ENCODE measurements around the gene ERCC4.
A peak's percentile ranks its signal among the peaks of the same experiment; 100 is the strongest.

The ERCC4 gene

DNA sequence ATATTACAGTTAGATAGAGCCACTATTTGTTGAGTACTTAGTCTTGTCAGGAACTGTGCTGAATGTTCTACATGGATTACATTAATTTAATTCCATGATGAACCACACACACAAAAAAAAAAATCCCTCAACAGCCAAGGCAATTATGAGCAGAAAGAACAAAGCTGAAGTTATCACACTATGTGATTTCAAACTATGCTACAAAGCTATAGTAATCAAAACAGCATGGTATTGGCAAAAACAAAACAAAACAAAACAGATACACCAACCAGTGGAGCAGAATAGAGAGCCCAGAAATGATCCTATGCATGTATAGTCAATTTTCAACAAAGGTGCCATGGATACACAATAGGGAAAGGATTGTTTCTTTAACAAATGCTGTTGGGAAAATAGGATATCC is 8.1 kb upstream of the ERCC4 start:
- DNase-seq, result no peak

- DNase-seq, result no peak
Observed at GRCh38 chr16:13912891-13913290, 7.1 kb upstream of the ERCC4 start.

DNA sequence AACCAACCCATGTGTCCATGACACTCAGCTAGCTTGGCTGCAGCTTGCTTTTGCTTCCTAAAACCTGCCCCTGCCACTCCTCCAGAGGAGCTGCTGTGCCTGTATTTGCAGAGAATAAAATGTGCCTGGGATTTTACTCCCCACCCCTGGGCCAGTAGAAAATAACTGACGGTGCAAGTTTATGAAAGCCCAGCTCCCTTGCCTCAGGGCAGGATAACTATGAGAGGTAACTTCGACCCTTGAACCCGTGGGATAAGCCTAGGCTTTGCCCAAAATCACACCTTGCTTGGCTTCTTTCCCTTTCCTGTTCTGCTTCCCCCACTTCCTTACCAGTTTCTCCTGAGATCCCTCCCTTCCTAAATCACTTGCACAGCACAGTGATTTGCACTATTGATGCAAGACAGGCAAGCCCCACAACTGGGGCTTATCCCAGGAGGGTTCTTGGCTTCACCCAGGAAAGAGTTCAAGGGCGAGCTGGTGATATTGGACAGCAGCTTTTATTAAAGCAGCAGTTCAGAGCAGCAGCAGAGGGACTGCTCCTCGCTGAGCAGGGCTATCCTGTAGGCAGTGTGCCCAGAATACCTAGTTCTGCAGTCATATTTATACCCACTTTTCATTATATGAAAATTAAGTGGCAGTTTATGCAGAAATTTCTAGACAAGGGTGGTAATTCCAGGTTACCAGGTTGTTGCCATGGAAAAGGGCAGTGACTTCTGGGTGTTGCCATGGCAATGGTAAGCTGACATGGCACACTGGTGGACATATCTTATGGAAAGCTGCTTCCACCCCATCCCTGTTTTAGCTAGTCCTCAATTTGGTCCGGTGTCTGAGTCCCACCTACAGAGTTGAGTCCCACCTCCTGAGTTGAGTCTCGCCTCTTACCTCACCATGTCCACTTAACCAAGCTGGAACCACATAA is 6.3 kb upstream of the ERCC4 start:
- no peak for DNase-seq

DNA sequence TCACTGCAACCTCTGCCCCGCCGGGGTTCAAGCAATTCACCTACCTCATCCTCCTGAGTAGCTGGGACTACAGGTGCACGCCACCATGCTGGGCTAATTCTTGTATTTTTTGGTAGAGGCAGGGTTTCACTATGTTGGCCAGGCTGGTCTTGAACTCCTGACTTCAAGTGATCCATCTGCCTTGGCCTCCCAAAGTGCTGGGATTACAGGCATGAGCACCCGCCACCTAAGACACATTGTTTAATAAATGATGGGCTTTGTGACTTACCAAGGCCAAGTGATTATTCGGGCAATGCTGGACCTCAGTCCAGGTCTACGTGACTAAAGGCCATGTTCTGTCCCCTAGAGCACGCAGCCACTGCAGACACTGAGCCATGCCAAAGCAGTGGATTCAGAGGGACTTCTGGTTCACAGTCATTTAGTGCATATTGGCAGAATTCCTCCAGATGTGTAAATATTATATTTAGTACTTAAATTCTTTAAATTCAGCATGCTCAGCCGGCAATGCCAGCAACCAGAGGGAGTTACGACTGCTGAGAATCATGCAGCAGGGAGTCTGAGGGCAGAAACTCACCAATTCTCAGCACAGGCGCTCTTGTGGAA is 4.8 kb upstream of the ERCC4 start:
- DNase-seq, result no peak

- peak; percentile 8 to 14 for DNase-seq
Observed at GRCh38 chr16:13919330-13919682, 648 bp upstream of the ERCC4 start.

DNA sequence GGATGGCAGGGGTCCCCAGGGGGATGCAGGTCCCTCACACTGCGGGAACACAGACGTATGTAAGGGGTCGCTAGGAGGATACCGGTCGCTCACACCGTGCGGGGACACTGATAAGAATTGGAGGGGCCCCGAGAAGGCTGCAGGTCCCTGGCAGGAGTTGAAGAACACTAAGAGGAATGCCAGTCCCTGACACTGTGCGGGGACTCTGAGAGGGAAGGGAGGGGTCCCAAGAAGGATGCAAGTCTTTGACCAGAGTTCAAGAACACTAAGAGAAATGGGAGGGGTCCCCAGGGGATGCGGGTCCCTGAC is 510 bp downstream of the ERCC4 start:
- DNase-seq, result no peak

GRCh38 chr16:13921328-13921727 is 1.4 kb downstream of the ERCC4 start:
- DNase-seq, result no peak

GRCh38 chr16:13923703-13924298 is 3.8 kb downstream of the ERCC4 start:
- DNase-seq, result no peak

GRCh38 chr16:13926464-13926863 is 6.5 kb downstream of the ERCC4 start:
- no peak for DNase-seq

GRCh38 chr16:13926891-13927290 is 6.9 kb downstream of the ERCC4 start:
- no peak for DNase-seq

DNA sequence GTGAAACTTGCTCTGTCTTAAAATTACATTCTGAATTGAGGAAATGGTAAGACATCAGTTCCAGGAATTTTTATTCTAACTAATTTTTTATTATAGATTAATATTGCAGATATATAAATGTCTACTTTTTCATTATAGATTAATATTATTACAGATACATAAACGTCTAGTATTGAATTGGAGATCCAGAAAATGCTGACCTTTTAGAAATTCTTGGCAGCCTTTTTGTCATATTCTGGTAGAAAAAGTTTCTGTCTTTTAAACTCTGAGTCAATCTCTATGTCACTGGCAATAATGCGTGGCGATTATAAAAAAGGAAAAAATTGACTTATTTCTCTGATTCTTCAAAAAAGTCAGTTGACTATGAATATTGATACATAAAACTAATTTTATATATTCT is 8.7 kb downstream of the ERCC4 start:
- DNase-seq, result no peak

DNA sequence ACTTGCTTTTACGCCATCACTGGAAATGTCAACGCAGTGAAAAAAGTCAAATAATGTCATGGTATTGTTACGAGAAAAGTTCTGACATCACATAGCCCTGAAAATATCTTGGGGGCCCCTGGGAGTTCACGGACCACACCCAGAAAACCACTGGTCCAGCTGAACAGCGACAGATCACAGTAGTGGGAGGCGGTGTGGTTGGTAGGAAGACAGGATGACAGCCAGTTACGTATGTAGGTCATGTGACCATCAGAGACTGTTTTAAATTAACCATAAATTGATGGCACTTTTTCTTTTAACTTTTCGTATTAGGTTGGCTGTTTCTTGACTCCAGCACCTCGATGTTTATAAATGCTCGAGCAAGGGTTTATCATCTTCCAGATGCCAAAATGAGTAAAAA is 11.9 kb downstream of the ERCC4 start:
- no peak for DNase-seq

DNA sequence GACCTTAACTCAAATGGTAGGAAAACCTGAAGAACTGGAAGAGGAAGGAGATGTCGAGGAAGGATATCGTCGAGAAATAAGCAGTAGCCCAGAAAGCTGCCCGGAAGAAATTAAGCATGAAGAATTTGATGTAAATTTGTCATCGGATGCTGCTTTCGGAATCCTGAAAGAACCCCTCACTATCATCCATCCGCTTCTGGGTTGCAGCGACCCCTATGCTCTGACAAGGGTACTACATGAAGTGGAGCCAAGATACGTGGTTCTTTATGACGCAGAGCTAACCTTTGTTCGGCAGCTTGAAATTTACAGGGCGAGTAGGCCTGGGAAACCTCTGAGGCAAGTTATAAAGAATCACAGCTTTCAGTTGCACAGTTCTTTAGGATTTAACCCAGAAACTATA is 15.5 kb downstream of the ERCC4 start:
- DNase-seq, result no peak

DNA sequence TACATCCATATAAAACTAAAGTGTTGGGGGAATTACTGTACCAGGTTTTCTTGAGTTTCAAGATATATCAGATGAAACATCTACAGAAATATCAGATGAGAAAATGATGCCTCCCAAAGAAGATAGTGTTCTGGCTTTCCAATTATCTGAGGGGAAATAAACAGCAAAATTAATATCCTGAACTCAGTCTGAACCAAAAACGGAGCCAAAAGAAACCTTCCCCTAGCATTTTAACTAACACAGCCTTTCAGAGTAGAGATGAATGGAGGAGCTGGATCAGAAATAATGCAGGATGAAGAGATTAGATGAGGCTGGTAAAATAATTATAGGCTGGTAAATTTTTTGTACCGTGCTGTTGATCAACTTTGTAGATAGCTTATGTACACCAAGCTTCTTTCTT is 16.2 kb downstream of the ERCC4 start:
- DNase-seq, result no peak

GRCh38 chr16:13936596-13937081 is 16.7 kb downstream of the ERCC4 start:
- DNase-seq, result no peak

GRCh38 chr16:13937411-13937810 is 17.5 kb downstream of the ERCC4 start:
- no peak for DNase-seq

DNA sequence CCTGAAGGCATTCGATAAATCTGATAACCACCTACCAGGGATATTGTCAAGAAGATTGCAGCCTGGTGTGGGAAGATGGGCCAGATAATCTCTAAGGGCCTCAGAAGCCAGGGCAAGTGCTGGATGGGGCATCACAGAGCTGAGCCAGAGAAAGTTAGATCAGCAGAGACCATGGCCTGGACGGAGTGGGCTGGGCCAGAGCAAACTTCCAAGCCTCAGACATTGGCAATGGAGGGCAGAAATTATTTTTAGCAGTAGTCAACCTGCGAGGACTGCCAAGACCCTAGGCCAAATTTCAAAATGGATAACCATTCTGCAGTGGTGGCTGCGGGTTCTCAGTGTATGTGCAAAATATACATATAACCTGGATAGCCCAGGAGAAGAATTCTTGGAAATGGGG is 18.5 kb downstream of the ERCC4 start:
- no peak for DNase-seq

DNA sequence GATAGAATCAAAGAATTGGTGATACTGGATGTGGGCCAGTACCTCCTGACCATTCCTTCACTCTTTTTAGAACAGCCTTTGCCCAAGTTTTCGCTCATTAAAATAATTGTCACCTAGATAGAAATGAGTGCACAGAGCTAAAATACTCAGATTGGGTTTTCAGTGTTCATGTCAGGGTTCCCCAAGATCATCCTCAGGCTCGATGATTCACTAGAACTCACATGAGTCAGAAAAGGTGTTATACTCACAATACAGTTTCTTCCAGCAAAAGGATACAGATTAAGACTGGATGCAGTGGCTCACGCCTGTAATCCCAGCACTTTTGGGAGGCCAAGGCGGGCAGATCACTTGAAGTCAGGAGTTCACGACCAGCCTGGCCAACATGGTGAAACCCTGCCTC is 19.9 kb downstream of the ERCC4 start:
- DNase-seq, result no peak

- DNase-seq, result no peak
Observed at GRCh38 chr16:13940397-13940933, 20.5 kb downstream of the ERCC4 start.

GRCh38 chr16:13944816-13945215 is 24.9 kb downstream of the ERCC4 start:
- DNase-seq, result no peak

- no peak for DNase-seq
Observed at GRCh38 chr16:13945744-13946485, 26.0 kb downstream of the ERCC4 start.

- DNase-seq, result no peak
Observed at GRCh38 chr16:13948086-13948485, 28.1 kb downstream of the ERCC4 start.

DNA sequence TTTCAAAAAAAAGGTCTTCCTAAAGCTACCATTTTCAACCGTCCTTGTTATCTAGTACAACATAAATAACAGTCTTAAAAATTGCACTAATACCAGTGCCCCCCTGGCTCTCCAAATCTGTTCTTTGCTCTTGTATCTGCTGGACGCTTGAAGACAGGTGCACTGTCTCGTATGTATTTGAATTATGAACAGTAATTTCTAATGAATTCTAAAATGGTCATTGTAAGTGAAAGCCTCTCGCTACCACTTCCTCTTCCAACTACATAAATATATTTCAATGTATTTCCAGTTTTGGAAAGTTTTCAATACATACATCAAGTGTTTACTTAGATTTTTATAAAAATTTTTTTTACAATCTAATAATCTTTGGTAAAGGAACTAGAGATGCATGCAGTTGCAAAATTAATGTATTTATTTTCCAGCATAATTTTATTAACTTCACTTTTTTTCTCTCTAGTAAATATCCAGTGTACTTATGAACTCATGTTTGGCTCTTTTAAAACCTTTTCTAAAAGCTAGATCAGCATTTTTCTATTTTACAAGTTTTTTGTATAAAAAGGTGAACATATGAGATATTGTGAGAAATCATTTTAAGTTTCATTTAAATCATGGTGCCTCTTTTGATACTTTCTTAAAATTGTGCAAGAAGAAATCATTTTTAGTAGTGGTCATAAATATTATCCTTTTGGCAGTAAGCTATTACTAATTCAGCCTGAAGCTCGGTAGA is 31.0 kb downstream of the ERCC4 start:
- DNase-seq, result no peak

Data from activated CD4-positive, alpha-beta T cell treated with anti-CD3 and anti-CD28 coated beads for 4 hours (primary cell).